Activated T-helper 2 cell treated with anti-CD3 and anti-CD28 coated beads, Interferon-gamma antibody, Interleukin-2, Interleukin-4, amounts not matched to agents 10 μg/mL and 5 μg/mL and 100 μg/mL, durations not matched to agents 14 hours and 24 hours and 36 hours (primary cell): ENCODE data around the gene SSRP1. TPM values are rescaled to one million over a fixed set of nuclear protein-coding genes. Genes with fewer than 3 reads are reported as not detected.

Experiments
- total RNA-seq: library from RNA; stranded (reverse); gene quantifications from 2 replicates; pipeline ENCODE4 v1.2.3, GENCODE V29; 2022

SSRP1 gene
- total RNA-seq, 1 donor from 2014 or later: 218 TPM

Other genes with a start within 250 kb of the SSRP1 start
- not detected in 2 replicates for gene LRRC55, start 153.9 kb downstream of the SSRP1 start, total RNA-seq
- not detected in 2 replicates for gene APLNR, start 98.6 kb downstream of the SSRP1 start, total RNA-seq
- gene TNKS1BP1, start 10.9 kb downstream of the SSRP1 start, total RNA-seq: 15.6 and 16.5 TPM in 2 replicates
- not detected in 2 replicates for gene P2RX3, start 2.5 kb upstream of the SSRP1 start, total RNA-seq
- gene PRG3, start 45.3 kb upstream of the SSRP1 start, total RNA-seq: not detected in 2 replicates
- 0.18 TPM in 1 of 2 replicates, not detected in the other for gene PRG2, start 54.8 kb upstream of the SSRP1 start, total RNA-seq
- gene SLC43A3, start 91.2 kb upstream of the SSRP1 start, total RNA-seq: 174 and 189 TPM in 2 replicates
- gene RTN4RL2, start 124.6 kb upstream of the SSRP1 start, total RNA-seq: 0.18 TPM in 1 of 2 replicates, not detected in the other
- 27.6 and 30.9 TPM in 2 replicates for gene SLC43A1, start 179.8 kb upstream of the SSRP1 start, total RNA-seq
- gene TIMM10, start 194.9 kb upstream of the SSRP1 start, total RNA-seq: 76.9 and 90.0 TPM in 2 replicates
- not detected in 2 replicates for gene SMTNL1, start 201.7 kb upstream of the SSRP1 start, total RNA-seq
- 135 and 137 TPM in 2 replicates for gene UBE2L6, start 231.8 kb upstream of the SSRP1 start, total RNA-seq